Hematopoietic multipotent progenitor cell treated with erythropoietin and hydrocortisone succinate and interleukin-3 and kit ligand, for 4 days (in vitro differentiated cells): ENCODE measurements around the gene SLC4A1.

Experiments used
- DNase-seq: peaks from one replicate; pipeline ENCODE4 v3.0.0-alpha.2; 2015

The SLC4A1 gene

DNA sequence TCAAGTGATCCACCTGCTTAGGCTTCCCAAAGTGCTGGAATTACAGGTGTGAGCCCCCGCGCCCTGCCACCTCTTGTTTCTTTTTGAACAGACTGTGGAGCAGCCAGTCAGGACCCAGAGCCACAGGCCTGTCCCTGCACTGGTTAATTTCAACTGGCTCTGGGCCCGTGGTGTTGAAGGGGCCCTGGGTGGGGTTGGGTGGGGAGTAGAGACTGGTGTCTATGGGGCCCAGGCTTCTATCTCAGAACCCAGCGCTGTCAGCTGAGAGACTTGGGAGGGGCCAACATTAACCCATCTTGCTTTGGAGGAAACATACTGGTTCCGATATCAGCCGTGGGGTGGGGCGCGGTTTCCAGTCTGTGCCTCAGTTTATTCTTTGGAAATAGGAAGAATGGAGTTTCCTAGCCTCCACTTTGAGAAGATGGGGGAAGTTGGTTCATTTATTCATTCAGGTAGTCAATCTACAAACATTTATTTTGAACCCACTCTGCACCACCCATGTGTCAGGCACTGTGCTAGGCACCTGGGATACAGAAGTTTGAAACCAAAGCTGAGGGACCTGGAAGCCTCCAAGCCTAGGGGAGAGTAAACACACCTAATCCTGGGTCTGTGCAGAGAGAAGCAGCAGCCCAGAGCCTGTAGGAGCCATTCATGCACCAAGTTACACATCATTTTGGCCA, 15.5 kb upstream of the SLC4A1 start:
- DNase-seq = peak; percentile 85

DNA sequence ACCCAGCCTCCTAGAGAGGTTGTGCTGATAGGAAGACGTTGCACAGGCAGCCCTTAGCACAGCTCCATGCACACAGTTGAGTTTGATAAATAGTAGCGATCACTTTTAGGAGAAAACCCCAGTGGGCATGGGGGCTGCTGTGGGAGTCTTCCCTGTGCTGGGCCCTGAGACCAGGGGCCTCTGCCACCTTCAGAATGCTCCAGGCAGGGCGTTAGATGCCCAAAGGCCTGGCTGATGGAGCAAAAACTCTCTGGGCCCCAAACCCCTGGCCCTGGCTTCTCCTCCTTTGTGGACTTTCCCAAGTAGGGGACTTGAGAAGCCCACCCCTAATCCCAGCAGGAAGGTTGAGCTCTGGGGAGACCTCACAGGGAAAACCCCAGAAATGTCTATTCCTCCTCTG, 14.3 kb upstream of the SLC4A1 start:
- no peak for DNase-seq

DNA sequence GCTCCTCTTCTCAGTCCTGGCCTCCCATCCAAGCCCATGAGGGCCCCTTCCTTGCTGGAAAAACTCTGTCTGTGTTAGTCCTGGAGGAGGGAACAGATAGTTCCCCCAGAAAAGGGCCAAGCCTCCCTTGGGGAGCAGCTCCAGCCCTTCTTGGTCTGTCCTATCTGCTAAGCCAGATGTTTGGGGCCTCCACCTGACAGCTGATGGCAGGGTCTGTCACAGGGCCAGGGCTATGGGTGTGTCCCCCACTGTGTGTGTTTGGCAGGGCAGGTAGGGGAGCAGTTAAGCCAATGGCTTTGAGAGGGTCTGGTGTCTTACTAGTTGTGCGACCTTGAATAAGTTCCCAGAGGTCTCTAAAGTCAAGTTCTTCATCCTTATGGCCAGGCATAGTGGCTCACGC, 13.6 kb upstream of the SLC4A1 start:
- DNase-seq = peak; percentile 78

DNA sequence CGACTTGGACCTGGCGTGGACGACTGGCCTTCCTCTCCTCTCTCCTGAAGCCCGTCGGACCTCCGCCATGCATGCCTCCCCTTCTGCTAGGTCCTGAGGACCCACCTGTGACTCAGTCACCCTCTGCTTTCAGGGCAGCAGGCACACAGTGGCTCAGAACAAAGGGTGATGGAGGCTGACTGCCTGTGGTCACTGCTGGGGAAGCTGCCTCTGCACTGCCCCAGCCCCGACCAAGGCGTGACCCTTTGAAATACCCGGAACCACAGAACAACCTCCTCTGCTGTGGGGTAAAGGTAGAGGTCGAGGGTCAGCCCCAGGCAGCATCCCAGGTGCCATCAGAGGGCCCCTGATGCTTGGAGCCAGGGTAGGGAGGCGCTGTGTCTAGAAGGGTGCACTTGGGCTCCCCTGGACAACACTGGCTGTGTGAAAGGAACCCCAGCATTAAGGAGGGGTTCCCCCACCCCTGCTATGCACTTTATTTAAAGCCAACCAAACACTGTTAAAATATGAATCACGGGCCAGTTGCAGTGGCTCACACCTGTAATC, 12.5 kb upstream of the SLC4A1 start:
- no peak for DNase-seq

DNA sequence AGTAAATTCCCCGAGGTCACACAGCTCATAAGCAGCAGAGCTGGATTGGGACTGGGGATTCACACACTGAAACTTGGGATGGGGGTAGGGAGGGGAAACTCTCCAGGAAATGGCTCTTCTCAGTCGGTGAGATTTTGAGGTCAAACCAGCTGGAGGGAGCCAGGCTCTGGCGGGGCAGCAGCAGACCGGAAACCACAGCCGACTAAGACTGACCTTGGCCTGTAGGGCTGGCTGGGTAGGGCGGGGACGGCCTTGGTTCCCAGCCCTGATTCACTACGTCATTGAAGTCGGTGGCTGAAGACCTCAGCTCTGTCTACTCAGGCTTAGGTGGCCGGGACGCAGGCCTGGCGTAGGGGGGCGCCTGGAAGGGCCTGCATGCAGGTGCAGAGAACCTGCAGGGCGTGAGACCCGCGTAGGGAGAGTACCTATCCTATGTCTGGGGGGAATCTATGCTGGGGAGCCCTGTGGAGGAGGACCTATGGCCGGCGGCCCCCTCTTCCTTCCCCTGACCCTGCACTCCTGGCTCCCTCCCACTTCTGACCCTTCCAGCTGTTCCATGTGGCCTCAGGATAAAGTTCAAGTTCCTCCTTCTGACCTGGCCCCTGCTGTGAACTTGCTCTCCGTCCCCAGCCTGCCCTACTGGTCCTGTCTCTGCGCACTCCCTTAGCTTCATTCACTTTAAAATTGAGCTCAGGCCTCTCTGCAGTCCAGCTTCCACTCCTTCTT, 11.9 kb upstream of the SLC4A1 start:
- DNase-seq = peak; percentile 86

DNA sequence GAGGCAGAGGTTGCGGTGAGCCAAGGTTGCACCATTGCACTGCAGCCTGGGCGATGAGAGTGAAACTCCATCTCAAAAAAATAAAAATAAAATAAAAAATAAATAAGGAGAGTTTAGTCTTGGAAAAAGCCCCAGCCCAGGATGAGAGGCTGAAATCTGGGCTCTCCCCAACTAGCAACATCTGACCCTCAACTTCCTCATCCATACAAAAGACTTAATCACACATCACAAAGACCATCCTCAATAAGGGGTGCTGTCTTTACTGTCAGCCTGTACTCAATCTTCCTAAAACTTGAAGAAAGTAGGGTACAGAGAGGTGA, 11.4 kb upstream of the SLC4A1 start:
- no peak for DNase-seq

DNA sequence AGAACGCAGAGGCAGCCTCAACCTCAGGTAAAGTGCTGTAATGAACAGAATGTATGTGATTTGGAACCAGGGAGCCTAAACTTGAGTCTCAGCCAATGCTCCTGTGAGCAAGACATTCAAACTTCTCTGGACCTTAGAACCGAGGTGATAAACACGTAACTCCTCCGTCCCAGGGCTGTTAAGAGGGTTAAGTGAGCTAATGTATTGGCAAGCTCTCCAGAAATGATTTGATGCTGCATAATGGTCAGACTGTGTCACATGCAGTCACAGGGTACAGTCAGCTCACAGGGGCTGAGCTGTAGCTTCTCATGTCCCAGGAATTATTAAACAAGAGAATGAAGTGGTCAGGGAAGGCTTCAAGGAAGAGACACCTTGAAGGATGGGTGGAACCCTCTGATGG, 10.0 kb upstream of the SLC4A1 start:
- no peak for DNase-seq

DNA sequence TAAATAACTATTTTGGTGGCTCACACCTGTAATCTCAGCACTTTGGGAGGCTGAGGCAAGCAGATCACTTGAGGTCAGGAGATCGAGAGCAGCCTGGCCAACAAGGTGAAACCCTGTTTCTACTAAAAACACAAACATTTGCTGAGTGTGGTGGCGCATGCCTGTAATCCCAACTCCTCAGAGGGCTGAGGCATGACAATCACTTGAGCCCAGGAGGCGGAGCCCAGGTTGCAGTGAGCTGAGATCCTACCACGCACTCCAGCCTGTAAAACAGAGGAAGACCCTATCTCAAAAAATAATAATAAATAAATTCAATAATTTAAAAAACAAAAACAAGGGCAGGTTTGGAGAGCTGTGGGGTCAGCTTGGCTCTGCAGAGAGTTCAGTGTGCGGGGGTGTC, 5.7 kb upstream of the SLC4A1 start:
- DNase-seq = no peak

DNA sequence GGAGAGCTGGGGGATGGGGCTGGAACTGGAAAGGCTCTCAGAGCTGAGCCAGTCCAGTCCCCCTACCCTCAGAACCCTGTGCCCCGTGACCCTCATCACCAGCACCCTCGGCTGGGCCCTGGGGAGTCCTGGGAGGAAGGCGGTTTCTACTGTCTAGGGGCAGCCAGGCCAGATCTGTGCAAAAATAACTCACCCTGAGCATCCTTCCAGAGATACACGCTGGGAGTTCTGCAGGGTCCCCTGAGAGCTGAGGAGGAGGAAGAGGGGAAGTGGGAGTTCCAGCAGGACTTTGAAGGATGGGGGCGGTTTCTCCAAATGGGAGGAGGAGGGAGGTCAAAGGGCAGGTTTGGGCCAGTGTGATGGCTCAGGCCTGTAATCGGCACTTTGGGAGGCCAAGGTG, 5.0 kb upstream of the SLC4A1 start:
- DNase-seq = no peak

DNA sequence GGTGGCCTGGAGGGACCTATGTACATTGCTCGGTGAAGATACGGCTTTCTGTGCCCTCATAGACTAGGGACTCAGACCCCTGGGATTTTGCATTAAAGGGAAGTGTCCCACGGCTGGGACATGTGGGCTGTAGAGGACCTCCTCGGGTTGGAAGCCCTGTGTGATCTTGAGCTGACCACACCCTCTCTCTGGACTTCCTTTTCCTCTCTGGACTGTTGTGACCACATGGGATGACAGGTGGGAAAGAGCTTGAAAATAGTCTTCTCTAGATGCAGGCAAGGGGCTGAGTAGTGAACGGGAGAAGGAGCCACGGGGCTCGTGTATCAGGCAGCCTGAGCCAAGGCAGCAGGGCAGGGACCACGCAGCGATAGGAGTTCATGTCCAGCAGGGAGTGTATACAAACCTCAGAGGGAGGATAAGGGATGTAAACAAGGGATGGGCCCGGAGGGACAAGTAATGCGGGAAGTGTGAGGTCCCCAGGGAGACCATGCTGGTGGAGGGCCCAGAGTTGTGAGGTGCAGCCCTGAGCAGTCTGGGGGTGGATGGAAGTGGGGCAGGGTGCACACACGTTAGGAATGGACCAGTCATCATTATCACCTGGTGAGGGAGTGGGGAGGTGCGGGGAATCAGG, 4.5 kb upstream of the SLC4A1 start:
- no peak for DNase-seq

DNA sequence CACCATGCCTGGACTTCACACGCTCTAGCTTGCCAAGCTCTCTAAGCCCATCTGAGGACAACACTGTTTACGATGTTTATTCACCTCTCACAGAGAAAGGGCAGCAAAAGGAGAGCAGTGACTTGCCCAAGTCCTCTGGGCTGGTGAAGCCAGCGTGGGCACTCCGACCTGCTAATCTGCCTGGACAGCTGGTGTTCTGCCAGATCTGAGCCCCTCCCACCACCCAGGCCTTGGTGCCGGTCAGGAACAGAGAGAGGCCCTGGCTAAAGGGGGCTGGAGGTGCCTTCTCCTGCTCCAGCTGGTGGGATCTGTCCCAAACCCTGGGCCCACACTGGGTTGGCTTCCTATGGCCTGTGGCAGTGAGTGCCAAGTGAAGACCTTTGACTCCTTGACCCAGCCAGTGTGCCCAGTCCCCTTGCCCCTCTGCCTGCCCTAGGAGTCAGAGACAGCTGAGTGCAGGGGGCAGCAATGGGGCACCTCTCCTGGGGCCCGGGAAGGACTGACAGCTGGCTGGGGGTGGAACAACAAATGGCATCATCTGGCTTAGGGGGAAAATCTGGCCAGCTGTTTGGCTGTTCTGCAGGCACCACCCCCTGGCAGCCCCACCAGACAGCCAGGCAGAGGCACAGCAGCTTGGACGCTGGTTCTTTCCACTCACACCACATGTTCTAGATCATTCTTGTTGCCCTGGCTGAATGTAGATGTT, 1.8 kb upstream of the SLC4A1 start:
- no peak for DNase-seq

DNA sequence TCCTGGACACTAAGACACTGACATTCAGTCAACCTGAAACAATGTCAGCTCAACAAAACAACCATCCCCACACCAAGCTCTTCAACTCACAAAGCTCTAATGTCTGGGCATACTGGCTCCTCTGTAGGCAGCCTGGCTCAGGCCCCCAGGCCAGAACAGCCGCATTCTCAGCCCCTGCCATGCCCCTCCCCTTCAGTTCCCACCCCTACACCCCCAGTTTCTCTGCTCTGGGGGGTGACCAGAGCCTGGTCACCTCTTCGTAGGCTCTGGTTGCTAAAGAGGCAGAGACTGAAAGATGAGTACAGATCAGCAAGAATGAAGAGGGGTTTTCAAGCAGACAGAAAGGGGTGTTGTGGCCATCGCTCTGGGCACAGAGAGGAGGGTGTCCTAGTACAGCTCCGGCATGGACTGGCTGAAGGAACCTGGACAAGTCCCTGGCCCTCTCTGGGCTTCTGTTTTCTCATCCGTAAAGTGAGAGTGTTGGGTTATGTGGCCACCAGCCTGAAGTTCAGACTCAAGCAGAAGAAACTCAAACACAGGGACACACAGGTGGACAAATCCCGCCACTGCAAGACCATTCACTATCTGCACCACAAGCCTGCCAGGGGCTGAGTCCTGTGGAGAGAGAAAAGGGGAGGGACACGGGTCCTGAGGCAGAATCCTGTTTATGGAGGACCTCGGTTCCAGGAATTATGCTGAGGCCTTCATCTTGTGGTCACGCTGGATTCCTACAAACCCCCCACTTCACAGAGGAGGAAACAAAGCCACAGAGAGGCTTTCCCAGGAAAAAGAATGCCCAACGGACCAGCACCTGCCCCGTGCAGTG, 987 bp upstream of the SLC4A1 start:
- no peak for DNase-seq

DNA sequence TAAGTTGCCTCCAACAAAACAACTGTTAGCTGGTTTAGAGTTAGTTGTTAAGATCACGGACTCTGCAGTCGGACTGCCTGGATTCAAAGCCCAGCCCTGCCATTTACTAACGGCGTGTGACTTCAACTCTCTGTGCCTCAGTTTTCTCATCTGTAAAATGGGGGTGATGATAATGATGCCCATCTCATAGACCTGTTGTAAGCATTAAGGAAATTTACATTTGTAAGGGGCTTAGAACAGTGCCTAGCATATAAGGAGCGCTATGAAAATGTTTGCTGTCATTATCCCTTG, 825 bp downstream of the SLC4A1 start:
- no peak for DNase-seq

DNA sequence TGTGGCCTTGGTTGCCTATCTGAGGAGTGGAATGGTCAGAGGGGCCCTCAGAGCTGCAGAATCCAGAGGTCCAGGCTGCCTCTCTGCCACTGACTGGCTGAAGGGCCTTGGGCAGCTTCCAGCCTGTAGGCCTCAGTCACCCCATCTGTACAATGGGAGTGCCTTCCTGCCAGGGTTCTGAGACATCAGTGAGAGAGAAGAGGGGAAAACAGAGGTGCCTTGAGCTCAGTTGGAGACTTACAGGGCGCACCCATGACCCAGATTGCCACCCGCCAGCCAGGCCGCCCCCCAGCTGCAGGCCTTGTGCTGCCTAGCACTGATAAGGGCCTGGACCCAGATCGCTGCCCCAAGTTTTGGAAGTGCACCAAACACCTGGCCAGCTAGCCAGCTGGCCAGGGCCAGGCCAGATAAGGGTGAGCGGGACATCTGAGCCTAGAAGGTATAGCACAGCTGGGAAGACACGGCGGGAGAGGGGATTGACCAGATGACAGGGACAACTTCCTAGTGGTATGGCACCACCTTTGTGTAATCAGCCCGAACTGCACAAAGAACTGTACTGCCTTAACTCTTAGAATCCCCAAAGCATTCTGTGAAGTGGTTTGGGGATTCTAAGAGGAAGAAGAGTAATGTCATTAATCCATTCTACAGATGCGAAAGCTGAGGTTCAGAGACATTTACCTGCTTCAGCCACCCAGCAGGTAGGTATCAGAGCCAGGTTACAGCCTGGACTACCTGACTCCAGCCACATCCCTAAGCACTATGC, 1.4 kb downstream of the SLC4A1 start:
- DNase-seq = peak; percentile 93

DNA sequence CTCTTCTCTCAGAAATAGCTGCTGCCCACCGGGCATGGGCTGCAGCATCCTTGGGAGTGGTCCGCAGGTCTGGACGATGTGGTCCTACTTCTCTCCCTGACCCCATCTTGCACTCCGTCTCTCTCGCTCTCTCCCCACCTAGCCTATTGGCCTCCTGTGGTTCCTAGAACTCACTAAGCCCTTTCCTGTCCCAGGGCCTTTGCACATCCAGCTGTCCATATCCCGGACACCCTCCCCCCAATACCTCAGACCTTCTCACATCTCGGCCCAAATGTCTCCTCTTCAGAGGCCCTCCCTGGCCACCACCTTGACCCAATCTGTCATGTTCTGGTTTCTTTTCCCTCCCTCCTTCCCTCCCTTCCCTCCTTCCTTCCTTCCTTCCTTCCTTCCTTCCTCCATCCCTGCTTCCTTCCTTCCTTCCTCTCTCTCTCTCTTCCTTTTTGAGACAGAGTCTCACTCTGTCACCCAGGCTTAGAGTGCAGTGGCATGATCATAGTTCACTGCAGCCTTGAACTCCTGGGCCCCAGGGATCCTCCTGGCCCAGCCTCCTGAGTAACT, 4.5 kb downstream of the SLC4A1 start:
- DNase-seq = no peak

DNA sequence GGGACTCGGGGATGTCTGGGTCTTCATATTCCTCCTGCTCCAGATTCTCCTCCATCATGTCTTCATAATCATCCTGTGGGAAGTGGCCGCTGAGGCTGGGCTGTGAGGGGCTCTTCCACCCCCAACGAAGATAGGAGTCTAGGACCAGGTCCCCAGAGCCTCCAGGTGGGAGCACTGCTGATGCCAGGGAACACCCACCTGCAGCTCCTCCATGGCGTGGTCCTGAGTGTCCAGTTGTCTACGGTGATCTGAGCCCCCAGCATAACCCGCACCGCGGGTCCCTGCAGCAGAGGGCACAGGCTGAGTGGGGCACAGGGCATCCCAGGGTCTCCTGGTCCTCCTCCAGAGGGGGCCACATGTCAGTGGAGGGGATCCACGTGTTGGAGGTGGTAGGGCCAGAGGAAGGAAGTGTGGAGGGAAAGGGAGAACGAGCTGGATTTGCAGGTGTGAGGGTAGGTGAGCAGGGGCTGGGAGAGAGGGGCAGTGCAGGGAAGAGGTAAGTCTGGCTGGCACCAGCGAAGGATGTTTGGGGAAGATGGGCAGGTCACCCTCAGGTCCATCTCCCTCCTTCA, 5.2 kb downstream of the SLC4A1 start:
- no peak for DNase-seq

DNA sequence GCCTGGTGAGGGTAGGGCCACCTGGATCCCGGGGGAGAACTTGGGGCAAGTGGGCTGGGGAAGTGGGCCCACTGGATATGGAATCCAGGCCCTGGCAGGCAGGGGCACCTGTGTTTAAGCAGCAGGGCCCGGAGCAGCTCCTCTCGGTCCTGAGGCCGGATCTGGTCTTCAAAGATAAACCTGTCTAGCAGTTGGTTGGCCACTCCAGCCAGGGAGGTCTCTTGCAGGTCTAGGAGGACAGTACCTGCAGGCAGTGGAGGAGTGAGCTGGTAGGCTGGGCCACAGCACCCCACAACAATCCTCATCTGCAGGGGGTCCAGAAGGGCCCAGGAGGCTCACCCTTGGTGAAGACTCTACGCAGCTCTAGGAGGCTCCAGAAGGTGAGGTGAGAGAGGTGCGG, 7.6 kb downstream of the SLC4A1 start:
- DNase-seq = no peak

DNA sequence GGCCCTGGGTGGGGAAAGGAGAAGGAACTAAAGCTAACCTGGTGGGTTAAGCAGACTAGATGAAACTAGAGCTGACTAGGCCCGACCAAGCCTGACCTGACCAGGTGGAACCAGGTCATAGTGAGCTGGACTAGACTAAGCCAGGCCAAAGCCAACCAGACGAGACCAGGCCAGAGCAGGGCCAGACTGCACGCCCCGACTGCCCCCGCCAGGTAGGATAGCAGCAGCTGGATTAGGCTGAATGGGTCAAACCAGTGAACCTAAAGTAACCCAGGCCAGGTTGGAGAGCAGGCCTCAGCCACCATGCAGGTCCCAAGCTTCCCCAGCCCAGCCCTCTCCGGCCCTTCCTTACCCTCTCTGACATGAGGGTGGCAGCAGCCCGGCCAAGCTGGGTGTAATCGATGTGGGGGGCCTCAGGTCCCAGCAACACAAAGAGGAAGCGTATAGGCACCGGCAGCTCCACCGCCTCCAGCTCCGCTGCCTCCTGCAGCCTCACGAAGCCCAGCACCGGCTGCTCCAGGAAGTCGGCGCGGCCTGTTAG, 9.1 kb downstream of the SLC4A1 start:
- DNase-seq = no peak

DNA sequence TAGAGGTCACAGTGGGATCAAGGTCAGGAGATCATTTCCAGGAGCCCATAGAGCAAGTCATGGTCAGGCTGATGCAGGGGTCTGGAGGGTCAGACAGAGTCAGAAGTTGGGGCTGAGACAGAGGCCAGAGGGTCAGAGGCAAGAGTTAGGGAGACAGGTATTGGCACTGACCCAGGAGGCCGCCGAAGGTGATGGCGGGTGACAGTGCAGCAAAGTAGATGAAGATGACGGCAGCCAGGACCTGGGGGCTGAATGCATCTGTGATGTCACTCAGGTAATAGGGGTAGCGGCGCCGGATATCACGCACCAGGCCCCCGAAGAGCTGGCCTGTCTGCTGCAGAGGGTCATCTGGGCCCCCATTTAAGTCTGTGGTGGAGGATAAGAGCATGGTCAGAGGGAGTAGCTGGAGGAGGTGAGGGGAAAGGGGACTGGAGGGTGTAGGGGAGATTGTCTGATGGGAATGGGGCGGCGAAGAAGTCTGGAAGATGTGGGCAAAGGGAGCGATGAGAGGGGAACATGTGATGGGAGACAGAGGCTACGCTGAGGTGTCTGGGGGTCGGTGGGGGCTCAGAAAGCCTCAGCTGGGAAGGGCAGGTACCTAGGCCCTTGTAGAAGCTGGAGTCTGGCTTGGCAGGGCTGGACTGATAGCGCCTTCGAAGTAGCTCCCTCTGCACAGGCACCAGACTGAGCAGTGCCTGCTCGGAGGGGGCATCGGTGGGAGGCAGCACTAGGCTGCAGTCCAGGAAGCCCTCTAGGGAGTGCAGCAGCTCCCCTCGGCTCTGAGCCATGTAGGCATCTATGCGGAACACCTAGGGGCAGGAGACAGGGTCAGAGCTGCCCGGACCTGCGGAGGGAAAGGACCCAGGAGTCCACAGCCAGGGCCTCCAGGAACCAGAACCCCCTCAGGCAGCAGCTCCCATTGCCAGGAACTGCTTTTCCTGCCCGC, 9.8 kb downstream of the SLC4A1 start:
- DNase-seq = no peak

DNA sequence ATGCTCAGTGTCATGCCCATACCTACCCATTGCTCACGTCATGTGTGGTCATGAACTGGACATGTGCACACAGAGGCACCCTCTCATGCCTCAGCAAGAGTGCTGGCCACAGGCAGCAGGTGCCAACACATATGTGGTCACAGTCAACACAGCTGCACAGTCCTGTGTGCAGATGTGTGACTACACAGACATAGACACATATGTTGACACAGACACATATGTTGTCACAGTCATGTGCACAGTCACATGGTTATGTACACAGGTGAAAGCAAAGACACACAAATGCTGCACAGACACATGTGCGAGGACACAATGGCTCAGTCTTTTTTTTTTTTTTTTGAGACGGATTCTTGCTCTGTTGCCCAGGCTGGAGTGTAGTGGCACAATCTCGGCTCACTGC, 11.3 kb downstream of the SLC4A1 start:
- DNase-seq = no peak
